A549 treated with Hydrocortisone at 1 μM for 4 hours (cell line): ENCODE results near the gene PRDM5. TPM values are rescaled to one million over a fixed set of nuclear protein-coding genes. Genes with fewer than 3 reads are reported as not detected.

Experiments used
- total RNA-seq: library from RNA; stranded (reverse); fragments of 200-300 nt; extraction: Qiagen RNA extraction; gene quantifications from 5 replicates; pipeline ENCODE4 v1.2.3, GENCODE V29; 2022

The PRDM5 gene
- 2.7 to 5.3 TPM (median 3.8 TPM) in 5 replicates for total RNA-seq

GRCh38 chr4:120922381-120923206 is at the start of gene PRDM5:
TSS of gene PRDM5 (minus strand) at chr4:120922726. CDS start at chr4:120922608, 118 bp downstream.

Other genes with a start within 250 kb of the PRDM5 start
- not detected in 5 replicates for gene NDNF, start 149.8 kb upstream of the PRDM5 start, total RNA-seq
- gene TNIP3, start 241.6 kb upstream of the PRDM5 start, total RNA-seq: 0.22 to 0.60 TPM (median 0.35 TPM) in 5 replicates